Measurements from ENCODE around the gene CGB5.

DNA sequence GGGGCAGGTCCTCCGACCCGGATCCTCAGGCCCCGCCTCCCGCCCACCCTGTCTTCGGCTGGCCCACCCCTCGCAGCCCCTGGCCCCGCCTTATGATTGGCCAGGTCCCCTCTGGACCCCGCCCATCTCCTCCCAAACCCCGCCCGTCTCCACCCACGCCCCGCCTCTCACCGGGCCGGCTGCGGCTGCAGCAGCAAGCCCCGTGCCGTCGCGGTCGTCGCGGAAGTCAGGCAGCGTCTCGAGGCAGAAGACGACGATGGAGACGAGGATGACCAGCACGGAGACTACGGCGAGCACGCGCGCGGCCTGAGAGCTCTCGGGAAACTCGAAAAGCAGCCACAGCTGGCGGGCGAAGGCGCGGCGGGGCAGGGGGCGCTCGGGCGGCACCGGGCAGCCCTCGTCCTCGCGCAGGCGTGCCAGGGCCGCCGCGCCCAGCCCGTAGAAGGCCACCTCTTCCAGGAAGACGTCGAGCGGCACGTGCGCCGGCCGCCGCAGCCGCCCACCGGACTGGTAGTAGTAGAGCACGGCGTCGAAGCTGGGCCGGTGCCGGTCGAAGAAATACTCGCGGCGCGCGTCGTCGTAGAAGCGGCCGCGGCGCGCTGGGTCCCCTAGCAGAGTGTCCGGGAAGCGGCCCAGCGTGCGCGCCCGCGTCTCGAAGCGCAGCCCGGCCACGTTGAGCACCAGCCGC is 28.4 kb downstream of the CGB5 start:
- no peak for TF ChIP-seq POLR2A (IDR thresholded peaks at IDR 0.05)
- TF ChIP-seq, protein P1, sequence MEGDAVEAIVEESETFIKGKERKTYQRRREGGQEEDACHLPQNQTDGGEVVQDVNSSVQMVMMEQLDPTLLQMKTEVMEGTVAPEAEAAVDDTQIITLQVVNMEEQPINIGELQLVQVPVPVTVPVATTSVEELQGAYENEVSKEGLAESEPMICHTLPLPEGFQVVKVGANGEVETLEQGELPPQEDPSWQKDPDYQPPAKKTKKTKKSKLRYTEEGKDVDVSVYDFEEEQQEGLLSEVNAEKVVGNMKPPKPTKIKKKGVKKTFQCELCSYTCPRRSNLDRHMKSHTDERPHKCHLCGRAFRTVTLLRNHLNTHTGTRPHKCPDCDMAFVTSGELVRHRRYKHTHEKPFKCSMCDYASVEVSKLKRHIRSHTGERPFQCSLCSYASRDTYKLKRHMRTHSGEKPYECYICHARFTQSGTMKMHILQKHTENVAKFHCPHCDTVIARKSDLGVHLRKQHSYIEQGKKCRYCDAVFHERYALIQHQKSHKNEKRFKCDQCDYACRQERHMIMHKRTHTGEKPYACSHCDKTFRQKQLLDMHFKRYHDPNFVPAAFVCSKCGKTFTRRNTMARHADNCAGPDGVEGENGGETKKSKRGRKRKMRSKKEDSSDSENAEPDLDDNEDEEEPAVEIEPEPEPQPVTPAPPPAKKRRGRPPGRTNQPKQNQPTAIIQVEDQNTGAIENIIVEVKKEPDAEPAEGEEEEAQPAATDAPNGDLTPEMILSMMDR (IDR thresholded peaks at IDR 0.05), result no peak
- TF ChIP-seq POLR2AphosphoS5 (IDR thresholded peaks at IDR 0.05), result no peak

Data from stomach (tissue), 4 donors.